ENCODE results near the gene PRRT3.

DNA sequence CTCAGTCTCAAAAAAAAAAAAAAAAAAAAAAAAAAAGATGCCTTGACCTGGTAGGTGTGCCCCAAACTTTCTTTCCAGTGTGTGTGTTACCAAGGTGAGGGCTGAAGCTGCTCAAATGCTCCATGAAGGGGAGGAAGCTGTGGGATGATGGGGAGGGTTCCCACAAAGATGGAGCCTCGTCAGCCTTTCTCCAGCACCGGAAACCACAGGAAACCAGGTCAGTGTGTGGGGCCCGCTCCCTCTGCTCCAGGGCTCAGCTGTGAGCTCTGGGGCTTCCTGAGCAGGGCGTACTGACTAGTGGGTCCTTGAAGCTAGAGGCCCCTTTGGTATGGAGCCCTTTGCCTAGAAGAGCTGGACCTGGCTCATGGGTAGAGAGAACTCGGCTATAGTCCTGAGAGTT lies 50.2 kb downstream of the PRRT3 start:
- TF ChIP-seq POLR2A (IDR thresholded peaks at IDR 0.05; ENCODE audit: low read depth, low read length), result no peak
- TF ChIP-seq POLR2AphosphoS5 (IDR thresholded peaks at IDR 0.05; ENCODE audit: insufficient read depth, low read depth, low read length), result peak; percentile 77
- TF ChIP-seq CTCF (IDR thresholded peaks at IDR 0.05; ENCODE audit: extremely low read depth in 1 of 2, insufficient read depth in 1 of 2, low read depth in 1 of 2, low read length in 2 of 2), result no peak
- no peak for TF ChIP-seq MYC (IDR thresholded peaks at IDR 0.05; ENCODE audit: low read depth, low read length)
- TF ChIP-seq EZH2 (IDR thresholded peaks at IDR 0.05; ENCODE audit: borderline replicate concordance, low read depth, low read length, severe bottlenecking), result no peak
